ENCODE measurements around the gene KCNH1. TPM values are rescaled to one million over a fixed set of nuclear protein-coding genes. Genes with fewer than 3 reads are reported as not detected.

Gene KCNH1
- total and polyA plus RNA-seq, 10 donors = not detected

DNA sequence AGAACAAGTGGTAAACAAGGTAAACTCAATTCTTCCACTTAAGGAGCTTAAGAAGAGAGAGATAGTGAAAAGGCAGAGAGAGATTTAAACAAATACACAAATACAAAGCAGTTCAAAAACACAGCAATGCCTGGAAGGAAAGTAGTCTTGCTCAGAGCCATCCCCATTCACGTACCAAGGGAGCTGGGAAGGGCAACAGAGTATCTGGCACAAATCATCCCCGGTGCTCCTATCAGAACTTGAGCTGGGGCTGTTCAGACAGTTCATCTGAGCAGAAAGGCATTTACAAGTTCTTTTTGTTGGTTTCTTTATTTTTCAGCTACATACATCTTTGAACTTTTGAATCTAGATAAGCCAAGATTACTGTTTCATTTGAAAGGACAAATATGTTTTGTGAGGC, 233.9 kb downstream of the KCNH1 start:
- Histone ChIP-seq H3K9me3 (peaks cover 0 to 6% (median 0%) of the 10 kb centered on the region in 8 donors), H3K27me3 (replicated peaks in 1 of 7) (peaks cover 0 to 35% (median 0%) of the 10 kb centered on the region in 7 donors), H3K4me1 (no peaks in the 10 kb centered on the region), H3K27ac (no peak overlapping the region), H3K36me3 (no peaks in the 10 kb centered on the region), H3K4me3 (no peak overlapping the region)
- intact Hi-C loops (cut with DNase I; ENCODE audit: low total_unique reads) = no loop called here
- WGBS, 5 donors = 69 to 84% (median 71%) methylated on average over 2 of the region's 2 CpGs
- TF ChIP-seq POLR2AphosphoS5 (IDR thresholded peaks at IDR 0.05) (no peak), CTCF (IDR thresholded peaks at IDR 0.05 in 8 of 11, conservative IDR thresholded peaks at IDR 0.05 in 3 of 11) (no peak), POLR2A (IDR thresholded peaks at IDR 0.05) (no peak)
- DNase-seq = no peak

- no peaks in the 10 kb centered on the region for H3K36me3 ChIP-seq
- H3K9me3 ChIP-seq = peaks cover 0 to 10% (median under 1%) of the 10 kb centered on the region in 8 donors
- no peak overlapping the region for H3K27ac ChIP-seq
- H3K4me3 ChIP-seq = no peak overlapping the region
- no peak for DNase-seq
- no peaks in the 10 kb centered on the region for H3K4me1 ChIP-seq
- H3K27me3 ChIP-seq (replicated peaks in 1 of 7) = peaks cover 0 to 32% (median 0%) of the 10 kb centered on the region in 7 donors
- WGBS, 5 donors = 53 to 67% (median 56%) methylated on average over 2 of the region's 2 CpGs
- intact Hi-C loops (cut with DNase I; ENCODE audit: low total_unique reads) = no loop called here
- TF ChIP-seq CTCF (IDR thresholded peaks at IDR 0.05 in 8 of 11, conservative IDR thresholded peaks at IDR 0.05 in 3 of 11) = no peak
- no peak for TF ChIP-seq POLR2A (IDR thresholded peaks at IDR 0.05)
- TF ChIP-seq POLR2AphosphoS5 (IDR thresholded peaks at IDR 0.05) = no peak
These were observed 234.3 kb downstream of the KCNH1 start for GRCh38 chr1:210899676-210900075.

DNA sequence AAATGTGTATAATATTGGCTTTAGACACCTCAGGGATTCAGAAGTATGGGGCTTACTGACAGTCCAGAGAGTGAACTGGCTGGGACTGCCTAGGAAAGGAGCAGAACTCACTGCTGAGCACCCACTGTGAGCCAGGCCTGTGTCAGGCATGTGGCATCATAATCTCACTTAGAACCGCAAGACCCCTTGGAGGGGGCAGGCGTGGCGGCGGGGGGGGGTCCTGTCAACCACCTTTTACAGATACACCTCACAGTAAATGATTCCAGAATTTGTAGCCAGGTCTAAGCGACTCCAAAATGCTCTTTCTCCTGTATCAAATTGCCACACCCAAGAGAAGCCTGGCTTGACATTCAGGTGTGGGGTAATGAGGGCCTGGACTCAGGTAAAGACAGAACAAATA, 235.5 kb downstream of the KCNH1 start:
- WGBS, 5 donors = 81 to 89% (median 86%) methylated on average over 5 of the region's 5 CpGs
- Histone ChIP-seq H3K4me1 (no peaks in the 10 kb centered on the region), H3K36me3 (no peaks in the 10 kb centered on the region), H3K27ac (no peak overlapping the region), H3K9me3 (peaks cover 0 to 22% (median 12%) of the 10 kb centered on the region in 8 donors), H3K27me3 (replicated peaks in 1 of 7) (peaks cover 0 to 25% (median 0%) of the 10 kb centered on the region in 7 donors), H3K4me3 (no peak overlapping the region)
- TF ChIP-seq POLR2AphosphoS5 (IDR thresholded peaks at IDR 0.05) (no peak), CTCF (IDR thresholded peaks at IDR 0.05 in 8 of 11, conservative IDR thresholded peaks at IDR 0.05 in 3 of 11) (no peak), POLR2A (IDR thresholded peaks at IDR 0.05) (no peak)
- DNase-seq = no peak
- intact Hi-C loops (cut with DNase I; ENCODE audit: low total_unique reads) = no loop called here

GRCh38 chr1:210883821-210884220, 250.1 kb downstream of the KCNH1 start:
- no peak overlapping the region for H3K27ac ChIP-seq
- H3K4me1 ChIP-seq = no peaks in the 10 kb centered on the region
- H3K27me3 ChIP-seq (replicated peaks in 1 of 7) = peaks cover 0 to 9% (median 0%) of the 10 kb centered on the region in 7 donors
- 66 to 77% (median 70%) methylated on average over 2 of the region's 2 CpGs for WGBS, 5 donors
- no peak for DNase-seq
- H3K36me3 ChIP-seq = no peaks in the 10 kb centered on the region
- peaks cover 0 to 7% (median 0%) of the 10 kb centered on the region in 8 donors for H3K9me3 ChIP-seq
- intact Hi-C loops (cut with DNase I; ENCODE audit: low total_unique reads) = no loop called here
- TF ChIP-seq CTCF (IDR thresholded peaks at IDR 0.05 in 8 of 11, conservative IDR thresholded peaks at IDR 0.05 in 3 of 11) = no peak
- no peak for TF ChIP-seq POLR2A (IDR thresholded peaks at IDR 0.05)
- TF ChIP-seq POLR2AphosphoS5 (IDR thresholded peaks at IDR 0.05) = no peak
- no peak overlapping the region for H3K4me3 ChIP-seq
